Measurements from ENCODE around the gene HIP1.
"Not testable (repeated sequence)": the region's sequence is repeated elsewhere in the genome, so short reads cannot be mapped to it uniquely, and the experiment has no call there.

HIP1 gene

DNA sequence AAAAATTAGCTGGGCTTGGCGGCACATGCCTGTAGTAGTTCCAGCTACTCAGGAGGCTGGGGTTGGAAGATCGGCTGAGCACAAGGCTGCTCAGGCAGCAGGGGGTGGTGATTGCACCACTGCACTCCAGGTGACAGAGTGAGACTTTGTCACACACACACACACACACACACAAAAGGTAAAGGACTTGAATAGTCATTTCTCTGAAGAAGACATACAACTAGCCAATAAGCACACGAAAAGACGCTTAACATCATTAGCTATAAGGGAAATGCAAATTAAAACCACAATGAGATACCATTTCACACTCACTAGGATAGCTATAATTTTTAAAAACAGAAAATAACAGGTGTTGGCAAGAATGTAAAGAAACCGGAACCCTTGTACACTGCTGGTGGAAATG, 48.6 kb downstream of the HIP1 start:
- H3K4me3 ChIP-seq (ENCODE audit: low read depth, low read length), result no peak overlapping the region
- TF ChIP-seq, protein P1, sequence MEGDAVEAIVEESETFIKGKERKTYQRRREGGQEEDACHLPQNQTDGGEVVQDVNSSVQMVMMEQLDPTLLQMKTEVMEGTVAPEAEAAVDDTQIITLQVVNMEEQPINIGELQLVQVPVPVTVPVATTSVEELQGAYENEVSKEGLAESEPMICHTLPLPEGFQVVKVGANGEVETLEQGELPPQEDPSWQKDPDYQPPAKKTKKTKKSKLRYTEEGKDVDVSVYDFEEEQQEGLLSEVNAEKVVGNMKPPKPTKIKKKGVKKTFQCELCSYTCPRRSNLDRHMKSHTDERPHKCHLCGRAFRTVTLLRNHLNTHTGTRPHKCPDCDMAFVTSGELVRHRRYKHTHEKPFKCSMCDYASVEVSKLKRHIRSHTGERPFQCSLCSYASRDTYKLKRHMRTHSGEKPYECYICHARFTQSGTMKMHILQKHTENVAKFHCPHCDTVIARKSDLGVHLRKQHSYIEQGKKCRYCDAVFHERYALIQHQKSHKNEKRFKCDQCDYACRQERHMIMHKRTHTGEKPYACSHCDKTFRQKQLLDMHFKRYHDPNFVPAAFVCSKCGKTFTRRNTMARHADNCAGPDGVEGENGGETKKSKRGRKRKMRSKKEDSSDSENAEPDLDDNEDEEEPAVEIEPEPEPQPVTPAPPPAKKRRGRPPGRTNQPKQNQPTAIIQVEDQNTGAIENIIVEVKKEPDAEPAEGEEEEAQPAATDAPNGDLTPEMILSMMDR (conservative IDR thresholded peaks at IDR 0.05; ENCODE audit: low read depth, low read length), result no peak
- DNase-seq (ENCODE audit: low read depth), result no peak

- H3K4me3 ChIP-seq (ENCODE audit: low read depth, low read length), result no peak overlapping the region
- TF ChIP-seq, protein P1 (conservative IDR thresholded peaks at IDR 0.05; ENCODE audit: low read depth, low read length), result no peak
- no peak for DNase-seq (ENCODE audit: low read depth)
These were observed 49.3 kb downstream of the HIP1 start for GRCh38 chr7:75689246-75690099.

DNA sequence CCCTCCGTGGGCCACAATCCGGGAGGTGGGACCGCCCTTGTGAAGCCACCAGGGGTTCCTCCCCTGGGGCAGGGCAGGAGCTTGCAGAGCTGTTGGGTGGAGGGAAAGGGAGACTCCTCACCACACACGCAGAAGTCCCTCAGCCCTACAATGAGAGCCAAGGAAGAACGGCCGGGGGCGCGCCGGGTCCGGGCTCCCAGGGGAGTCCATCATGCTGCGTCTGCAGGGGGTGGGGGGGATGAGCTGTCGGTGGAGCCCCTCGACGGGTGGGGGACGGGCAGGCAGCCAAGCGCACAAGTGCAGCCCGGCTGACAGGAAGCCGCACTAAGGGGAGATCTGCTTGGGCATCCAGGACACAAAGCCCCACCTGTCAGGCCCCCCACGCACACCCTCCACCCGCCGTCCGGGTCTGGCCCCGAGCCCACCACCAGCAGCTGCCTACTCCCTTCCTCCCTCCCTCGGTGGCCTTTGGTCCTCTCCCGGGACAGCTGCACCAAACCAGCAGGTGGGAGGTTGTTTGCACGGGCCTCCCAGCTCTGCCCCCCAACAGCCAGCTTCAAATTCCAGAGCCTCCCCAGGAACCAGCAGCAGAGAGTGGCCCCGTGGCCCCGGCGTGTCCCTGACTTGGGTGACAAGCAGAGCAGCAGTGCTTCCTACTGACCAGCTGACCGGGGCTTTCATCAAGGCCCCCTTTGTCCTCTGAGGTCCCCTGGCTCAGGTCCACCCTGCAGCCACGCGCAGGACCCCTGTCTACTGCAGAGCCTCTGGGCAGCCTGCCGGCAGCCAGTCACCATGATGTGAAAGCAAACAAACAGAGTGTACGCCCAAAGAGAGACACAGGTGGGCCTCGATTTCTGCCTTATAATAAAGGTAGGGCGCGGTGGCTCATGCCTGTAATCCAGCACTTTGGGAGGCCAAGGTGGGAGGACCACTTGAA, 50.3 kb downstream of the HIP1 start:
- TF ChIP-seq, protein P1 (conservative IDR thresholded peaks at IDR 0.05; ENCODE audit: low read depth, low read length), result no peak
- no peak for DNase-seq (ENCODE audit: low read depth)
- no peak overlapping the region for H3K4me3 ChIP-seq (ENCODE audit: low read depth, low read length)

GRCh38 chr7:75687246-75688088, 51.3 kb downstream of the HIP1 start:
- H3K4me3 ChIP-seq (ENCODE audit: low read depth, low read length), result no peak overlapping the region
- TF ChIP-seq, protein P1 (conservative IDR thresholded peaks at IDR 0.05; ENCODE audit: low read depth, low read length), result no peak
- DNase-seq (ENCODE audit: low read depth), result no peak

GRCh38 chr7:75686551-75686950, 52.2 kb downstream of the HIP1 start:
- H3K4me3 ChIP-seq (ENCODE audit: low read depth, low read length), result no peak overlapping the region
- DNase-seq (ENCODE audit: low read depth), result no peak
- TF ChIP-seq, protein P1 (conservative IDR thresholded peaks at IDR 0.05; ENCODE audit: low read depth, low read length), result no peak

DNA sequence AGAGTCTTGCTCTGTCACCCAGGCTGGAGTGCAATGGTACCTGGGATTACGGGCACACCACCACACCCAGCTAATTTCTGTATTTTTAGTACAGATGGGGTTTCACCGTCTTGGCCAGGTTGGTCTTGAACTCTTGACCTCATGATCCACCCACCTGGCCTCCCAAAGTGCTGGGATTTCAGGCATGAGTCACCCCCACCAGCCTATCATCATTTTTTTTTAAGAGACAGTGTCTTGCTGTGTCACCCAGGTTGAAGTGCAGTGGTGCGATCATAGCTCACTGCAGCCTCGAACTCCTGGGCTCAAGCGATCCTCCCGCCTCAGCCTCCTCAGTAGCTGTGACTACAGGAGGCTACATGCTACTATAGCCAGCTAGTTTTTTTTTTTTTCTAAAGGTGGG, 56.7 kb downstream of the HIP1 start:
- H3K4me3 ChIP-seq (ENCODE audit: low read depth, low read length); DNase-seq (ENCODE audit: low read depth): not testable (repeated sequence)
